ENCODE results near the gene MRPS30. TPM values are rescaled to one million over a fixed set of nuclear protein-coding genes. Genes with fewer than 3 reads are reported as not detected.

Gene MRPS30
- total and polyA plus RNA-seq, 2 of the 13 experiments (the other 11 are each of a cell fraction or from before 2014, with no cell fraction given): 36.4 to 67.6 TPM

- H3K79me2 ChIP-seq (ENCODE audit: insufficient read depth, low read length): no peaks in the 10 kb centered on the region
- POLR2A ChIA-PET: interaction anchor here (1.1 kb wide), 1 partner anchor 19 kb away, joined by 3 read pairs; no protein-coding TSS in a partner anchor
- no peaks in the 10 kb centered on the region; a peak in 1 of 5 replicates for H3K27me3 ChIP-seq (ENCODE audit: control insufficient read depth in 1 of 2, insufficient read depth in 2 of 2, low read length in 2 of 2)
- no peak for TF ChIP-seq FLYWCH1 (CRISPR knock-in tag; IDR thresholded peaks at IDR 0.05)
- no peak for TF ChIP-seq IRF9 (CRISPR knock-in tag; IDR thresholded peaks at IDR 0.05; ENCODE audit: borderline replicate concordance)
- no peak for TF ChIP-seq LBX2 (CRISPR knock-in tag; IDR thresholded peaks at IDR 0.05; ENCODE audit: borderline replicate concordance)
- TF ChIP-seq HMG20A (CRISPR knock-in tag; IDR thresholded peaks at IDR 0.05; ENCODE audit: borderline replicate concordance): no peak
- no peak for TF ChIP-seq CREB1 (IDR thresholded peaks at IDR 0.05)
- no peak for TF ChIP-seq CREB1 (CRISPR knock-in tag; IDR thresholded peaks at IDR 0.05)
- no peak for TF ChIP-seq ATF5 (CRISPR knock-in tag; IDR thresholded peaks at IDR 0.05; ENCODE audit: low read depth)
- no peak for TF ChIP-seq MIER3 (CRISPR knock-in tag; IDR thresholded peaks at IDR 0.05; ENCODE audit: borderline replicate concordance)
- no peak for TF ChIP-seq MAFK (conservative IDR thresholded peaks at IDR 0.05 in 1 of 2, IDR thresholded peaks at IDR 0.05 in 1 of 2; ENCODE audit: low read length in 2 of 2)
- TF ChIP-seq ZSCAN21 (CRISPR knock-in tag; IDR thresholded peaks at IDR 0.05; ENCODE audit: borderline replicate concordance): no peak
- no peak for TF ChIP-seq PITX1 (CRISPR knock-in tag; IDR thresholded peaks at IDR 0.05)
- no peak for TF ChIP-seq ZNF644 (CRISPR knock-in tag; IDR thresholded peaks at IDR 0.05; ENCODE audit: low read depth)
- no peak for TF ChIP-seq ZNF773 (CRISPR knock-in tag; IDR thresholded peaks at IDR 0.05; ENCODE audit: borderline replicate concordance)
- TF ChIP-seq NFIC (IDR thresholded peaks at IDR 0.05; ENCODE audit: low read length): no peak
- no peak for TF ChIP-seq NR2F2 (IDR thresholded peaks at IDR 0.05; ENCODE audit: borderline replicate concordance, low read depth)
- no peak for TF ChIP-seq USF2 (IDR thresholded peaks at IDR 0.05; ENCODE audit: low read depth, low read length)
- no peak for TF ChIP-seq USF2 (CRISPR knock-in tag; IDR thresholded peaks at IDR 0.05; ENCODE audit: borderline replicate concordance)
- no peak for TF ChIP-seq ZNF567 (CRISPR knock-in tag; IDR thresholded peaks at IDR 0.05; ENCODE audit: borderline replicate concordance)
- no peak for TF ChIP-seq IKZF1 (IDR thresholded peaks at IDR 0.05)
- H3K27ac ChIP-seq (ENCODE audit: extremely low read length, insufficient read depth, low read length): no peak overlapping the region
- H4K20me1 ChIP-seq (ENCODE audit: insufficient read depth, low read length): no peaks in the 10 kb centered on the region
- CTCF ChIA-PET (ENCODE audit: low intra/inter-chr PET ratio, low total read pairs): no interaction called here
- H3K9ac ChIP-seq (ENCODE audit: insufficient read depth, low read depth, low read length): no peak overlapping the region
- 100% methylated on average over 1 of the region's 1 CpG for WGBS (ENCODE audit: low lambda C conversion rate)
- no peak overlapping the region for H3K4me3 ChIP-seq (replicated peaks in 1 of 3; ENCODE audit: insufficient read depth in 1 of 3, low read depth in 2 of 3, low read length in 3 of 3)
- FAIRE-seq: no peak
- no peak overlapping the region for H2AFZ ChIP-seq (ENCODE audit: low read length)
- H3K9me3 ChIP-seq (ENCODE audit: low read length): no peaks in the 10 kb centered on the region
- in situ Hi-C loops (cut with HindIII; ENCODE audit: extremely low pct_ligation_motif_present, low pct_unique_long_range_greater_than_20kb) (no loop called here), intact Hi-C loops (cut with micrococcal nuclease; ENCODE audit: unreplicated experiment) (no loop called here)
- no peak for DNase-seq (ENCODE audit: low spot score)
- ATAC-seq: no peak
- no peaks in the 10 kb centered on the region for H3K4me1 ChIP-seq (ENCODE audit: insufficient read depth, low read length)
- H3K36me3 ChIP-seq (replicated peaks in 1 of 2; ENCODE audit: control insufficient read depth in 1 of 2, insufficient read depth in 2 of 2, low read length in 2 of 2): no peaks in the 10 kb centered on the region
- no peak overlapping the region for H3K4me2 ChIP-seq (ENCODE audit: low read depth, low read length)
- no TSS peak for BruUV-seq (replicated peaks)
Observed at GRCh38 chr5:44828719-44829118, 20.0 kb downstream of the MRPS30 start.

Data from HepG2 (cell line).